Cardiac fibroblast (primary cell): ENCODE results near the gene GRIK2.
A peak's percentile ranks its signal among the peaks of the same experiment; 100 is the strongest.

ENCODE experiments used
- DNase-seq, 2 donors: peaks; one replicate each; pipeline versions ENCODE4 v3.0.0 to v3.0.0-alpha.2; 2010; ENCODE audit warnings: low read depth in 2 of 2
- H3K4me3 ChIP-seq, 2 donors: replicated peaks in 1 of 2; 1 replicate in 1 of 2; 2 replicates in 1 of 2; pipeline ENCODE4 v1.5.1; 2011; ENCODE audit warnings: low read depth in 2 of 2, low read length in 2 of 2, mild to moderate bottlenecking in 2 of 2, moderate library complexity in 1 of 2
- CTCF ChIP-seq: IDR thresholded peaks from one replicate; pipeline ENCODE4 v1.5.1; 2011; ENCODE audit warnings: low read depth, mild to moderate bottlenecking, low read length, inconsistent platforms

GRIK2 gene

GRCh38 chr6:101703311-101703710, 309.8 kb downstream of the GRIK2 start:
- no peak overlapping the region for H3K4me3 ChIP-seq
- TF ChIP-seq CTCF, result no peak
- DNase-seq, result no peak

GRCh38 chr6:101705866-101706265, 312.4 kb downstream of the GRIK2 start:
- peak; percentile 12 to 19 for DNase-seq
- no peak for TF ChIP-seq CTCF
- H3K4me3 ChIP-seq, result no peak overlapping the region

- DNase-seq, result peak in 1 of 2 donors; percentile 5
- H3K4me3 ChIP-seq, result no peak overlapping the region
- TF ChIP-seq CTCF, result no peak
These were observed 313.1 kb downstream of the GRIK2 start for GRCh38 chr6:101706576-101706975.

GRCh38 chr6:101711518-101711917, 318.0 kb downstream of the GRIK2 start:
- no peak overlapping the region for H3K4me3 ChIP-seq
- DNase-seq, result no peak
- no peak for TF ChIP-seq CTCF

GRCh38 chr6:101716387-101716786, 322.9 kb downstream of the GRIK2 start:
- no peak for DNase-seq
- H3K4me3 ChIP-seq, result no peak overlapping the region
- TF ChIP-seq CTCF, result no peak

GRCh38 chr6:101716810-101717209, 323.3 kb downstream of the GRIK2 start:
- no peak for DNase-seq
- H3K4me3 ChIP-seq, result no peak overlapping the region
- no peak for TF ChIP-seq CTCF

- no peak for TF ChIP-seq CTCF
- no peak for DNase-seq
- no peak overlapping the region for H3K4me3 ChIP-seq
These were observed 326.0 kb downstream of the GRIK2 start for GRCh38 chr6:101719521-101719920.
